Neuronal stem cell (in vitro differentiated cells): ENCODE results near the gene CEP44.
A peak's percentile ranks its signal among the peaks of the same experiment; 100 is the strongest.

Experiments
- DNase-seq: peaks from one replicate; pipeline ENCODE4 v3.0.0-alpha.2; 2013; ENCODE audit warnings: low spot score
- H2AFZ ChIP-seq: one replicate; pipeline ENCODE4 v1.6.1; 2013; ENCODE audit warnings: mild to moderate bottlenecking, low read length, inconsistent platforms
- H2AK5ac ChIP-seq: 2 replicates; pipeline ENCODE4 v1.6.1; 2013; ENCODE audit warnings: low read depth, mild to moderate bottlenecking, inconsistent platforms, low read length, moderate library complexity, mixed read lengths
- H2BK120ac ChIP-seq: 2 replicates; pipeline ENCODE4 v1.6.1; 2013; ENCODE audit warnings: low read depth, mild to moderate bottlenecking, inconsistent platforms, low read length, moderate library complexity, mixed read lengths
- H2BK12ac ChIP-seq: one replicate; pipeline ENCODE4 v1.6.1; 2013; ENCODE audit warnings: low read length, inconsistent platforms
- H2BK15ac ChIP-seq: 2 replicates; pipeline ENCODE4 v1.6.1; 2013; ENCODE audit warnings: mild to moderate bottlenecking, low read length, inconsistent platforms, mixed read lengths
- H2BK5ac ChIP-seq: one replicate; pipeline ENCODE4 v1.6.1; 2013; ENCODE audit warnings: inconsistent platforms, mild to moderate bottlenecking, low read length, moderate library complexity
- H3K14ac ChIP-seq: one replicate; pipeline ENCODE4 v1.6.1; 2013; ENCODE audit warnings: low read length, inconsistent platforms
- H3K18ac ChIP-seq: 2 replicates; pipeline ENCODE4 v1.6.1; 2013; ENCODE audit warnings: low read length, inconsistent platforms
- H3K23ac ChIP-seq: 2 replicates; pipeline ENCODE4 v1.6.1; 2013; ENCODE audit warnings: low read depth, mild to moderate bottlenecking, mixed read lengths, low read length, inconsistent platforms; ENCODE audit not compliant: poor library complexity
- H3K27ac ChIP-seq: replicated peaks from 3 replicates; pipeline ENCODE4 v1.5.1; 2013; ENCODE audit warnings: low read length, inconsistent platforms
- H3K27me3 ChIP-seq, 3 experiments: 2 replicates each; pipeline ENCODE4 v1.6.1; 2013; ENCODE audit warnings: low read length in 3 of 3, mild to moderate bottlenecking in 2 of 3, inconsistent platforms in 1 of 3, low read depth in 1 of 3, mixed read lengths in 1 of 3, moderate library complexity in 1 of 3; ENCODE audit not compliant: control insufficient read depth in 3 of 3, insufficient read depth in 3 of 3
- H3K36me3 ChIP-seq, 2 donors: replicated peaks in 1 of 2; 2 replicates each; pipeline ENCODE4 v1.6.1; 2013; ENCODE audit warnings: low read length in 2 of 2; ENCODE audit not compliant: control insufficient read depth in 2 of 2, insufficient read depth in 2 of 2
- H3K4ac ChIP-seq: 2 replicates; pipeline ENCODE4 v1.6.1; 2013; ENCODE audit warnings: inconsistent platforms, mild to moderate bottlenecking, low read length, moderate library complexity
- H3K4me1 ChIP-seq, 2 donors: 1 replicate in 1 of 2; 2 replicates in 1 of 2; pipeline ENCODE4 v1.6.1; 2013; ENCODE audit warnings: low read length in 2 of 2, low read depth in 1 of 2; ENCODE audit not compliant: control insufficient read depth in 2 of 2, insufficient read depth in 1 of 2
- H3K4me2 ChIP-seq: one replicate; pipeline ENCODE4 v1.6.1; 2013; ENCODE audit warnings: mild to moderate bottlenecking, low read length, inconsistent platforms; ENCODE audit not compliant: insufficient read depth, poor library complexity, severe bottlenecking
- H3K4me3 ChIP-seq, 2 donors: 2 replicates each; pipeline ENCODE4 v1.5.1; 2013; ENCODE audit warnings: low read length in 2 of 2, mild to moderate bottlenecking in 2 of 2, inconsistent platforms in 1 of 2, moderate library complexity in 1 of 2
- H3K79me1 ChIP-seq: one replicate; pipeline ENCODE4 v1.6.1; 2013; ENCODE audit warnings: low read depth, mild to moderate bottlenecking, inconsistent platforms, low read length, moderate library complexity
- H3K9ac ChIP-seq: one replicate; pipeline ENCODE4 v1.6.1; 2013; ENCODE audit warnings: mild to moderate bottlenecking, low read depth, low read length, inconsistent platforms; ENCODE audit not compliant: poor library complexity
- H3K9me3 ChIP-seq, 2 donors: replicated peaks in 1 of 2; 2 replicates each; pipeline versions ENCODE3 to v1.6.1; 2013; ENCODE audit warnings: low read length in 2 of 2, mild to moderate bottlenecking in 2 of 2, inconsistent platforms in 1 of 2, low read depth in 1 of 2, mixed read lengths in 1 of 2, moderate library complexity in 1 of 2; ENCODE audit not compliant: control insufficient read depth in 2 of 2, insufficient read depth in 1 of 2
- H4K8ac ChIP-seq: one replicate; pipeline ENCODE4 v1.6.1; 2013; ENCODE audit warnings: low read depth, mild to moderate bottlenecking, inconsistent platforms, low read length, moderate library complexity
- H4K91ac ChIP-seq: one replicate; pipeline ENCODE4 v1.6.1; 2013; ENCODE audit warnings: low read length, low read depth, mild to moderate bottlenecking, inconsistent platforms; ENCODE audit not compliant: poor library complexity
- WGBS, 2 donors: extraction: QIAGEN DNeasy Blood & Tissue Kit; methylation state at CpG; one replicate each; pipeline ENCODE4 v1.1.7; 2013; ENCODE audit warnings: missing lambda C conversion rate in 2 of 2, mixed read lengths in 1 of 2; ENCODE audit not compliant: insufficient read length in 2 of 2, insufficient replicate concordance in 1 of 2; ENCODE audit errors: extremely low coverage in 2 of 2; 5-methylcytosine and 5-hydroxymethylcytosine counted together

The CEP44 gene

GRCh38 chr4:174316546-174316945 is 32.8 kb downstream of the CEP44 start:
- no peak overlapping the region for H3K18ac ChIP-seq
- H3K27ac ChIP-seq, result no peak overlapping the region
- no peaks in the 10 kb centered on the region for H3K4me1 ChIP-seq
- no peak overlapping the region for H2AFZ ChIP-seq
- H3K4me3 ChIP-seq, result no peak overlapping the region
- H4K8ac ChIP-seq, result no peak overlapping the region
- no peak overlapping the region for H3K23ac ChIP-seq
- H2BK15ac ChIP-seq, result no peak overlapping the region
- H4K91ac ChIP-seq, result no peak overlapping the region
- H3K9ac ChIP-seq, result no peak overlapping the region
- no peak overlapping the region for H2BK5ac ChIP-seq
- H3K14ac ChIP-seq, result no peak overlapping the region
- no peaks in the 10 kb centered on the region for H3K9me3 ChIP-seq
- H2AK5ac ChIP-seq, result no peak overlapping the region
- no peak for DNase-seq
- peaks cover 0 to 68% of the 10 kb centered on the region in 2 donors for H3K36me3 ChIP-seq
- H2BK12ac ChIP-seq, result no peak overlapping the region
- peaks cover 2% of the 10 kb centered on the region for H3K79me1 ChIP-seq
- no peak overlapping the region for H3K4ac ChIP-seq
- H2BK120ac ChIP-seq, result no peak overlapping the region
- no peak overlapping the region for H3K4me2 ChIP-seq
- no peaks in the 10 kb centered on the region for H3K27me3 ChIP-seq
- no CpG with 5 or more reads among the region's 1 CpG for WGBS, 2 donors

GRCh38 chr4:174316954-174317353 is 33.2 kb downstream of the CEP44 start:
- no CpG with 5 or more reads among the region's 2 CpGs for WGBS, 2 donors
- H2BK5ac ChIP-seq, result no peak overlapping the region
- no peak overlapping the region for H4K8ac ChIP-seq
- no peak overlapping the region for H3K9ac ChIP-seq
- H3K27ac ChIP-seq, result no peak overlapping the region
- H2AFZ ChIP-seq, result no peak overlapping the region
- H3K36me3 ChIP-seq, result peaks cover 0 to 64% of the 10 kb centered on the region in 2 donors
- H3K4me3 ChIP-seq, result no peak overlapping the region
- H3K18ac ChIP-seq, result no peak overlapping the region
- H3K23ac ChIP-seq, result no peak overlapping the region
- no peak overlapping the region for H2AK5ac ChIP-seq
- no peaks in the 10 kb centered on the region for H3K9me3 ChIP-seq
- no peak overlapping the region for H2BK12ac ChIP-seq
- H3K79me1 ChIP-seq, result peaks cover 2% of the 10 kb centered on the region
- no peaks in the 10 kb centered on the region for H3K27me3 ChIP-seq
- DNase-seq, result no peak
- no peaks in the 10 kb centered on the region for H3K4me1 ChIP-seq
- H3K4me2 ChIP-seq, result no peak overlapping the region
- no peak overlapping the region for H3K14ac ChIP-seq
- no peak overlapping the region for H3K4ac ChIP-seq
- no peak overlapping the region for H2BK120ac ChIP-seq
- H2BK15ac ChIP-seq, result no peak overlapping the region
- H4K91ac ChIP-seq, result no peak overlapping the region

GRCh38 chr4:174317531-174317930 is 33.8 kb downstream of the CEP44 start:
- no peak for DNase-seq
- Histone ChIP-seq H3K18ac (no peak overlapping the region), H3K9me3 (no peaks in the 10 kb centered on the region), H3K4me2 (no peak overlapping the region), H2BK5ac (no peak overlapping the region), H2BK12ac (no peak overlapping the region), H3K27ac (no peak overlapping the region), H3K9ac (no peak overlapping the region), H2AFZ (no peak overlapping the region), H4K8ac (no peak overlapping the region), H2AK5ac (no peak overlapping the region), H2BK120ac (no peak overlapping the region), H3K36me3 (peaks cover 0 to 59% of the 10 kb centered on the region in 2 donors), H3K4me1 (no peaks in the 10 kb centered on the region), H3K23ac (no peak overlapping the region), H3K79me1 (peaks cover 2% of the 10 kb centered on the region), H4K91ac (no peak overlapping the region), H3K4me3 (no peak overlapping the region), H3K4ac (no peak overlapping the region), H2BK15ac (no peak overlapping the region), H3K14ac (no peak overlapping the region), H3K27me3 (no peaks in the 10 kb centered on the region)

GRCh38 chr4:174318829-174319764 is 35.4 kb downstream of the CEP44 start:
- H3K27me3 ChIP-seq, result no peaks in the 10 kb centered on the region
- no CpG with 5 or more reads among the region's 8 CpGs for WGBS, 2 donors
- H3K9ac ChIP-seq, result no peak overlapping the region
- no peak overlapping the region for H3K27ac ChIP-seq
- no peak overlapping the region for H3K4me3 ChIP-seq
- peaks cover 2% of the 10 kb centered on the region for H3K79me1 ChIP-seq
- no peak overlapping the region for H2AFZ ChIP-seq
- no peak overlapping the region for H3K4me2 ChIP-seq
- no peaks in the 10 kb centered on the region for H3K9me3 ChIP-seq
- no peak overlapping the region for H2AK5ac ChIP-seq
- peak; percentile 11 for DNase-seq
- no peak overlapping the region for H2BK12ac ChIP-seq
- H4K8ac ChIP-seq, result no peak overlapping the region
- peaks cover 0 to 47% of the 10 kb centered on the region in 2 donors for H3K36me3 ChIP-seq
- H4K91ac ChIP-seq, result no peak overlapping the region
- no peak overlapping the region for H3K14ac ChIP-seq
- no peak overlapping the region for H3K23ac ChIP-seq
- no peaks in the 10 kb centered on the region for H3K4me1 ChIP-seq
- H3K4ac ChIP-seq, result no peak overlapping the region
- H2BK120ac ChIP-seq, result no peak overlapping the region
- no peak overlapping the region for H2BK15ac ChIP-seq
- H3K18ac ChIP-seq, result no peak overlapping the region
- no peak overlapping the region for H2BK5ac ChIP-seq
